ENCODE results near the gene ZSCAN18.

GRCh38 chr19:58034477-58034793 lies 63.6 kb downstream of the ZSCAN18 start:
- TF ChIP-seq ARID2 (IDR thresholded peaks at IDR 0.05) = no peak
- TF ChIP-seq MEIS2 (IDR thresholded peaks at IDR 0.05; ENCODE audit: partially characterized antibody) = no peak
- TF ChIP-seq CTCF (IDR thresholded peaks at IDR 0.05 in 2 of 3, conservative IDR thresholded peaks at IDR 0.05 in 1 of 3; ENCODE audit: insufficient read depth in 2 of 3, low read depth in 1 of 3, low read length in 3 of 3) = no peak
- no peak for TF ChIP-seq FOXO4 (CRISPR knock-in tag; IDR thresholded peaks at IDR 0.05)
- TF ChIP-seq SMAD1 (IDR thresholded peaks at IDR 0.05; ENCODE audit: low read depth, low read length, partially characterized antibody) = no peak
- TF ChIP-seq BHLHE40 (IDR thresholded peaks at IDR 0.05; ENCODE audit: low read length) = no peak
- TF ChIP-seq RCOR1 (IDR thresholded peaks at IDR 0.05; ENCODE audit: borderline replicate concordance in 1 of 2, low read depth in 2 of 2, low read length in 2 of 2) = no peak
- no peak for TF ChIP-seq MITF (IDR thresholded peaks at IDR 0.05)
- no peak for TF ChIP-seq SIN3A (IDR thresholded peaks at IDR 0.05; ENCODE audit: borderline replicate concordance in 2 of 2, control insufficient read depth in 1 of 2, low read depth in 2 of 2, low read length in 2 of 2)
